ENCODE results near the gene C1orf174. TPM values are rescaled to one million over a fixed set of nuclear protein-coding genes. Genes with fewer than 3 reads are reported as not detected.

Gene C1orf174
- total and polyA plus RNA-seq, 2 donors, result 18.8 to 24.5 TPM

- no peak for DNase-seq (ENCODE audit: extremely low spot score)
- WGBS, result 93% methylated on average over 6 of the region's 6 CpGs
- Histone ChIP-seq H3K36me3 (ENCODE audit: insufficient read depth) (no peaks in the 10 kb centered on the region), H3K4me3 (ENCODE audit: low read depth, low read length) (no peak overlapping the region), H3K4me1 (ENCODE audit: insufficient read depth) (no peaks in the 10 kb centered on the region), H3K27ac (ENCODE audit: low read depth) (no peak overlapping the region)
Observed at GRCh38 chr1:3851292-3851691, 48.8 kb downstream of the C1orf174 start.

- no peak overlapping the region for H3K27ac ChIP-seq (ENCODE audit: low read depth)
- H3K4me1 ChIP-seq (ENCODE audit: insufficient read depth), result no peaks in the 10 kb centered on the region
- no peaks in the 10 kb centered on the region for H3K36me3 ChIP-seq (ENCODE audit: insufficient read depth)
- no peak overlapping the region for H3K4me3 ChIP-seq (ENCODE audit: low read depth, low read length)
- 86% methylated on average over 12 of the region's 12 CpGs for WGBS
- DNase-seq (ENCODE audit: extremely low spot score), result no peak
Observed at GRCh38 chr1:3850857-3851256, 49.2 kb downstream of the C1orf174 start.

DNA sequence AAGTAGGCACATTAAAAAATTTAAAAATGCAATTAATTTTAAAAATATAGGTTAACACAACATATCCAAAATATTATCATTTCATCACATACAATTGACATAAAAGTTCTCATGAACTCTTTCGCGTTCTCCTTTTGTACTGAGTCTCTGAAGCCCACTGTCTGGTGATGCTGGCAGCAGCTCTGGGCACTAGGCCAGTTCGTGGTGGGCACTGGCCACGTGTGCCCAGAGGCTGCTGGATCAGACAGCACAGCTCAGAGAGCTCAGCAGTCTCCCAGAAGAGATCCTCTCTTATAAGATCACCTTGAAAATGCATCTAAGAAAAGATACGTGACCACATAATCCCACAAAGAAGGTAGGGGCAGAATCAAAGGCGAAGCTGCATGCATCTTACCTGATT, 53.0 kb downstream of the C1orf174 start:
- no peak overlapping the region for H3K4me3 ChIP-seq (ENCODE audit: low read depth, low read length)
- H3K4me1 ChIP-seq (ENCODE audit: insufficient read depth), result no peaks in the 10 kb centered on the region
- no peaks in the 10 kb centered on the region for H3K36me3 ChIP-seq (ENCODE audit: insufficient read depth)
- WGBS, result 80% methylated on average over 6 of the region's 6 CpGs
- no peak overlapping the region for H3K27ac ChIP-seq (ENCODE audit: low read depth)
- no peak for DNase-seq (ENCODE audit: extremely low spot score)

- WGBS, result 88% methylated on average over 3 of the region's 3 CpGs
- Histone ChIP-seq H3K36me3 (ENCODE audit: insufficient read depth) (no peaks in the 10 kb centered on the region), H3K4me1 (ENCODE audit: insufficient read depth) (no peaks in the 10 kb centered on the region), H3K27ac (ENCODE audit: low read depth) (no peak overlapping the region), H3K4me3 (ENCODE audit: low read depth, low read length) (no peak overlapping the region)
- DNase-seq (ENCODE audit: extremely low spot score), result no peak
Observed at GRCh38 chr1:3846541-3846940, 53.5 kb downstream of the C1orf174 start.

DNA sequence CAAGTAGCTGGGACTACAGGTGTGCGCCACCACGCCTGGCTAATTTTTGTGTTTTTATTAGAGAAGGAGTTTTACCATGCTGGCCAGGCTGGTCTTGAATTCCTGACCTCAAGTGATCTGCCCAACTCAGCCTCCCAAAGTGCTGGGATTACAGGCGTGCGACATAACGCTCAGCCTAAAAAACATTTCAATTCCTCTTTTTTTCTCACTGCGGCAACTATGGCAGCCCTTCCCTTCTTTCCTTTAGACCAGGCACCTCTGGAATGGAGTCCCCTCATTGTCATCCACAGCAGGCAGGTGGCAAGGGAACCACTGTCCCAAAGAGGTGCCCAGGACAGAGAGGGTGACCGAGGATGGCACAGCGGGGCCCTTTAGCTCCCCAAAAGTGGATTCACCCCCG, 57.2 kb downstream of the C1orf174 start:
- no peak for DNase-seq (ENCODE audit: extremely low spot score)
- Histone ChIP-seq H3K36me3 (ENCODE audit: insufficient read depth) (no peaks in the 10 kb centered on the region), H3K27ac (ENCODE audit: low read depth) (no peak overlapping the region), H3K4me3 (ENCODE audit: low read depth, low read length) (no peak overlapping the region), H3K4me1 (ENCODE audit: insufficient read depth) (no peaks in the 10 kb centered on the region)
- WGBS, result 94% methylated on average over 9 of the region's 9 CpGs

DNA sequence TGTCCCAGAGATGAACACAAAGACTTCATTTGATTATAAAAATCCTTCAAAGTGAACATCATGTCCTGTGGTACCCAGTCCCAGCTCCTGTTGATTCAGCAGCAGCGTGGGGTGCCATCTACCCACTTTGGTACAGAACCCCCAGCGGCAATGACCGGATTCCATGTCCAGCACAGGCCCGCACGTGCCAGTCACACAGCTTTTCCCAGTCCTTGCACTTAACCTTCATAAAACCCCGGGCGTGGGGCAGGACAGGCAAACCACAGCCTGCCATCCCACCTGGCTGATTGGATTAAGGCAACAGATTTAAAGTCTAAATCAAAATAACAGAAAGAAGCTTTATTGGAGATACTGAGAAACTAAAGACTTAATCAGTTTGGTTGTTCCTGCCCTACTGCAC, 58.6 kb downstream of the C1orf174 start:
- 97% methylated on average over 7 of the region's 7 CpGs for WGBS
- Histone ChIP-seq H3K4me1 (ENCODE audit: insufficient read depth) (no peaks in the 10 kb centered on the region), H3K36me3 (ENCODE audit: insufficient read depth) (peaks cover 6% of the 10 kb centered on the region), H3K27ac (ENCODE audit: low read depth) (no peak overlapping the region), H3K4me3 (ENCODE audit: low read depth, low read length) (no peak overlapping the region)
- DNase-seq (ENCODE audit: extremely low spot score), result no peak

Other genes with a start within 250 kb of the C1orf174 start
- gene TP73, start 247.8 kb downstream of the C1orf174 start, total RNA-seq, result 0.63 TPM
- 0.09 TPM for gene TP73, start 247.8 kb downstream of the C1orf174 start, polyA plus RNA-seq
- gene CCDC27, start 147.8 kb downstream of the C1orf174 start, total RNA-seq, result not detected
- gene CCDC27, start 147.8 kb downstream of the C1orf174 start, polyA plus RNA-seq, result not detected
- gene SMIM1, start 127.5 kb downstream of the C1orf174 start, total RNA-seq, result not detected
- 7.7 TPM for gene SMIM1, start 127.5 kb downstream of the C1orf174 start, polyA plus RNA-seq
- gene LRRC47, start 103.8 kb downstream of the C1orf174 start, total RNA-seq, result 17.8 TPM
- gene LRRC47, start 103.8 kb downstream of the C1orf174 start, polyA plus RNA-seq, result 31.0 TPM
- 20.3 TPM for gene CEP104, start 43.1 kb downstream of the C1orf174 start, total RNA-seq
- 17.0 TPM for gene CEP104, start 43.1 kb downstream of the C1orf174 start, polyA plus RNA-seq
- gene DFFB, start 42.8 kb downstream of the C1orf174 start, total RNA-seq, result 8.5 TPM
- 6.7 TPM for gene DFFB, start 42.8 kb downstream of the C1orf174 start, polyA plus RNA-seq